Measurements from ENCODE around the gene KCNJ6. TPM values are rescaled to one million over a fixed set of nuclear protein-coding genes. Genes with fewer than 3 reads are reported as not detected.
A peak's percentile ranks its signal among the peaks of the same experiment; 100 is the strongest.

The KCNJ6 gene
- total and polyA plus RNA-seq, 2 of the 8 experiments (the other 6 are each of a cell fraction or from before 2014, with no cell fraction given): 0.51 to 1.2 TPM

DNA sequence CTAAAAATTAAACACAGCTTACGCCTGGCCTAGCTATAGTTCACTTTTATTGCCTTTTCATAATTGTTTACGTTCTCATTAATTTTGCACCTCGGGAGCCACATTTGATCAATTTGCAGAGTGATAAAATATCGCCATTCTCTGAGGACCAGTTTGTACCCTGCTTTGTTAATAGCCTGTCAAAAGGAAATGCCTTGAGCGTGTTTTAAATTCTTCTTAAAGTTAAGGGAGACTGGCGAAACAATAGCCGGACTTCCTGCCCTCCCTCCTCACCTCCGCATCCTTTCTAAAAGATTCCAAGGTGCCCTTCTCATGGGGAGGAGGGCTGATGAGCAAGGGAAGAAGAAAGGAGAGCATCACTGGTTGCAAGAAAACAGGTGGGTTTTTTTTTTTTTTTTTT is 271.6 kb downstream of the KCNJ6 start:
- Histone ChIP-seq H4K91ac (replicated peaks; ENCODE audit: insufficient read length, low read length) (no peak overlapping the region), H3K4me2 (ENCODE audit: insufficient read depth in 1 of 2, low read depth in 2 of 2, low read length in 2 of 2) (no peak overlapping the region), H3K9me3 (ENCODE audit: insufficient read depth in 2 of 2, low read depth in 1 of 2, low read length in 1 of 2) (no peaks in the 10 kb centered on the region), H2BK20ac (ENCODE audit: low read length) (no peak overlapping the region), H3K79me1 (ENCODE audit: low read depth, low read length) (no peaks in the 10 kb centered on the region), H2AK5ac (ENCODE audit: low read depth, low read length) (no peak overlapping the region), H3K4ac (replicated peaks; ENCODE audit: insufficient read length, low read depth, low read length) (no peak overlapping the region), H3K27ac (ENCODE audit: low read depth, low read length) (no peak overlapping the region), H4K8ac (ENCODE audit: extremely low read depth, insufficient read depth, low read length) (no peak overlapping the region), H2BK15ac (ENCODE audit: low read length) (no peak overlapping the region), H3K4me3 (ENCODE audit: extremely low read depth in 1 of 4, insufficient read depth in 2 of 4, low read depth in 3 of 4, low read length in 4 of 4) (no peak overlapping the region), H3K23ac (ENCODE audit: insufficient read length) (no peak overlapping the region), H3K56ac (replicated peaks; ENCODE audit: insufficient read length, low read depth, low read length) (no peak overlapping the region), H3K79me2 (ENCODE audit: control insufficient read depth in 1 of 2, insufficient read depth in 2 of 2, low read length in 2 of 2) (no peaks in the 10 kb centered on the region), H3K14ac (ENCODE audit: insufficient read length) (no peak overlapping the region), H3K18ac (ENCODE audit: extremely low read depth, low read length) (no peak overlapping the region), H3K9ac (replicated peaks in 1 of 4; ENCODE audit: extremely low read depth in 1 of 4, low read depth in 3 of 4, low read length in 3 of 4) (no peak overlapping the region), H3K36me3 (ENCODE audit: control insufficient read depth in 2 of 4, insufficient read depth in 4 of 4, low read length in 3 of 4) (no peaks in the 10 kb centered on the region), H2BK5ac (ENCODE audit: low read depth, low read length) (no peak overlapping the region; the same call in 1 of the 2 replicates), H4K5ac (ENCODE audit: insufficient read length, low read depth, low read length) (no peak overlapping the region), H3K27me3 (replicated peaks in 1 of 4; ENCODE audit: control insufficient read depth in 3 of 4, extremely low read depth in 1 of 4, insufficient read depth in 3 of 4, low read length in 3 of 4) (no peaks in the 10 kb centered on the region), H2BK12ac (ENCODE audit: low read depth, low read length) (no peak overlapping the region), H2AFZ (ENCODE audit: low read length) (no peak overlapping the region), H4K20me1 (replicated peaks in 1 of 2; ENCODE audit: control insufficient read depth in 1 of 2, insufficient read depth in 2 of 2, low read length in 2 of 2) (no peaks in the 10 kb centered on the region), H3K4me1 (replicated peaks in 1 of 4; ENCODE audit: control insufficient read depth in 3 of 4, insufficient read depth in 4 of 4, low read length in 3 of 4) (peaks cover 0 to 4% (median 1%) of the 10 kb centered on the region in 4 experiments; a peak in 1 of 7 replicates), H2BK120ac (replicated peaks; ENCODE audit: low read depth, low read length) (no peak overlapping the region), H3K23me2 (ENCODE audit: low read depth, low read length) (no peaks in the 10 kb centered on the region)
- DNase-seq (ENCODE audit: low read depth in 1 of 2, low spot score in 2 of 2) (no peak), FAIRE-seq (no peak)
- 63% methylated on average over 8 of the region's 8 CpGs; no CpG with 5 or more reads in 1 of the 2 experiments for WGBS, 2 experiments (ENCODE audit: extremely low coverage in 1 of 2, insufficient coverage in 1 of 2, insufficient read length in 1 of 2, insufficient replicate concordance in 2 of 2, low coverage in 1 of 2, low lambda C conversion rate in 2 of 2, missing lambda C conversion rate in 1 of 2)
- CTCF ChIA-PET (ENCODE audit: partially characterized antibody): interaction anchor here (0.7 to 3.9 kb wide), 8 partner anchors 9 to 217 kb away, joined by 3 to 16 read pairs (median 4); no protein-coding TSS in a partner anchor
- no peak for TF ChIP-seq HDAC2 (IDR thresholded peaks at IDR 0.05; ENCODE audit: borderline replicate concordance in 1 of 2, low read depth in 2 of 2, low read length in 2 of 2)
- no peak for TF ChIP-seq TAF1 (IDR thresholded peaks at IDR 0.05; ENCODE audit: low read depth, low read length)
- TF ChIP-seq TEAD4 (IDR thresholded peaks at IDR 0.05; ENCODE audit: low read depth, low read length): 0 out of 2 replicates have a peak, but pooled peaks have one; percentile 1
- no peak for TF ChIP-seq KDM5A (IDR thresholded peaks at IDR 0.05; ENCODE audit: low read length)
- TF ChIP-seq EGR1 (IDR thresholded peaks at IDR 0.05; ENCODE audit: borderline replicate concordance, low read depth, low read length): no peak
- no peak for TF ChIP-seq CBX8 (IDR thresholded peaks at IDR 0.05; ENCODE audit: borderline replicate concordance, low read depth, low read length)
- POLR2A ChIA-PET (ENCODE audit: partially characterized antibody): no interaction called here
